ENCODE data around the gene SFTA2. TPM values are rescaled to one million over a fixed set of nuclear protein-coding genes. Genes with fewer than 3 reads are reported as not detected.

SFTA2 gene
- total and polyA plus RNA-seq, 4 experiments from 2014 or later, result 0.44 TPM; not detected in 3

- intact Hi-C loops (cut with micrococcal nuclease), result no loop called here
- H3K4me1 Mint-ChIP-seq, result peaks cover 0 to 6% (median 4%) of the 10 kb centered on the region in 4 donors
- H3K27me3 ChIP-seq (ENCODE audit: insufficient read depth, low read length), result no peaks in the 10 kb centered on the region
- no peaks in the 10 kb centered on the region for H3K27me3 Mint-ChIP-seq
- no peak overlapping the region for H3K27ac Mint-ChIP-seq
- peaks cover 2% of the 10 kb centered on the region for H3K4me1 ChIP-seq (ENCODE audit: insufficient read depth, low read length)
- CTCF ChIA-PET (ENCODE audit: partially characterized antibody), result interaction anchor here (0.7 to 2.0 kb wide), 3 partner anchors 13 to 195 kb away, joined by 3 to 4 read pairs (median 3); no protein-coding TSS in a partner anchor
- peaks cover 6 to 21% of the 10 kb centered on the region in 2 donors for H3K36me3 Mint-ChIP-seq
- H3K36me3 ChIP-seq (ENCODE audit: insufficient read depth, low read length), result no peaks in the 10 kb centered on the region
- H3K4me3 Mint-ChIP-seq, result no peak overlapping the region
- POLR2A ChIA-PET (ENCODE audit: partially characterized antibody), result no interaction called here
- no peak for DNase-seq
- no peak overlapping the region for H3K27ac ChIP-seq (ENCODE audit: low read depth, low read length)
- H3K9me3 Mint-ChIP-seq, result no peaks in the 10 kb centered on the region
- no peak overlapping the region for H3K4me3 ChIP-seq (ENCODE audit: low read length in 2 of 2)
- no peaks in the 10 kb centered on the region for H3K9me3 ChIP-seq (ENCODE audit: control insufficient read depth in 1 of 2, low read length in 2 of 2)
Observed at GRCh38 chr6:30891450-30891723, 40.6 kb downstream of the SFTA2 start.

GRCh38 chr6:30890646-30891449, 41.1 kb downstream of the SFTA2 start:
- DNase-seq, result no peak
- Histone ChIP-seq H3K27me3 (ENCODE audit: insufficient read depth, low read length) (no peaks in the 10 kb centered on the region), H3K4me3 (ENCODE audit: low read length in 2 of 2) (no peak overlapping the region), H3K27ac (ENCODE audit: low read depth, low read length) (no peak overlapping the region), H3K36me3 (ENCODE audit: insufficient read depth, low read length) (no peaks in the 10 kb centered on the region), H3K9me3 (ENCODE audit: control insufficient read depth in 1 of 2, low read length in 2 of 2) (no peaks in the 10 kb centered on the region), H3K4me1 (ENCODE audit: insufficient read depth, low read length) (peaks cover 8% of the 10 kb centered on the region)
- POLR2A ChIA-PET (ENCODE audit: partially characterized antibody), result interaction anchor here (0.8 kb wide), 1 partner anchor 8 kb away, joined by 3 read pairs; no protein-coding TSS in a partner anchor
- Mint-ChIP-seq H3K27ac (no peak overlapping the region), H3K4me3 (no peak overlapping the region), H3K9me3 (no peaks in the 10 kb centered on the region), H3K27me3 (no peaks in the 10 kb centered on the region), H3K36me3 (peaks cover 6 to 21% of the 10 kb centered on the region in 2 donors), H3K4me1 (peaks cover 2 to 12% (median 8%) of the 10 kb centered on the region in 4 donors)
- intact Hi-C loops (cut with micrococcal nuclease), result no loop called here
- CTCF ChIA-PET (ENCODE audit: partially characterized antibody), result interaction anchor here (0.7 to 2.0 kb wide), 4 partner anchors 12 to 196 kb away, joined by 3 to 4 read pairs (median 4); no protein-coding TSS in a partner anchor

GRCh38 chr6:30889921-30890645, 41.9 kb downstream of the SFTA2 start:
- no peaks in the 10 kb centered on the region for H3K27me3 Mint-ChIP-seq
- H3K27ac Mint-ChIP-seq, result peak overlapping the region in 1 of 7 donors; percentile 37
- peaks cover 10 to 19% (median 16%) of the 10 kb centered on the region in 4 donors for H3K4me1 Mint-ChIP-seq
- intact Hi-C loops (cut with micrococcal nuclease), result no loop called here
- no peak for DNase-seq
- H3K9me3 ChIP-seq (ENCODE audit: control insufficient read depth in 1 of 2, low read length in 2 of 2), result no peaks in the 10 kb centered on the region
- peaks cover 6 to 20% of the 10 kb centered on the region in 2 donors for H3K36me3 Mint-ChIP-seq
- H3K27me3 ChIP-seq (ENCODE audit: insufficient read depth, low read length), result no peaks in the 10 kb centered on the region
- CTCF ChIA-PET (ENCODE audit: partially characterized antibody), result interaction anchor here (0.9 to 2.0 kb wide), 5 partner anchors 13 to 197 kb away, joined by 3 to 6 read pairs (median 4); no protein-coding TSS in a partner anchor
- no peaks in the 10 kb centered on the region for H3K36me3 ChIP-seq (ENCODE audit: insufficient read depth, low read length)
- POLR2A ChIA-PET (ENCODE audit: partially characterized antibody), result interaction anchor here (0.8 kb wide), 1 partner anchor 9 kb away, joined by 3 read pairs; no protein-coding TSS in a partner anchor
- H3K9me3 Mint-ChIP-seq, result no peaks in the 10 kb centered on the region
- H3K4me1 ChIP-seq (ENCODE audit: insufficient read depth, low read length), result peaks cover 15% of the 10 kb centered on the region
- H3K4me3 Mint-ChIP-seq, result no peak overlapping the region
- H3K27ac ChIP-seq (ENCODE audit: low read depth, low read length), result no peak overlapping the region
- no peak overlapping the region for H3K4me3 ChIP-seq (ENCODE audit: low read length in 2 of 2)

- no peak for DNase-seq
- H3K27ac ChIP-seq (ENCODE audit: low read depth, low read length), result no peak overlapping the region
- Mint-ChIP-seq H3K9me3 (no peaks in the 10 kb centered on the region), H3K4me3 (no peak overlapping the region), H3K27ac (peak overlapping the region in 1 of 7 donors; percentile 37), H3K36me3 (peaks cover under 1 to 14% of the 10 kb centered on the region in 2 donors), H3K4me1 (peaks cover 12 to 23% (median 19%) of the 10 kb centered on the region in 4 donors), H3K27me3 (no peaks in the 10 kb centered on the region)
- no peaks in the 10 kb centered on the region for H3K36me3 ChIP-seq (ENCODE audit: insufficient read depth, low read length)
- H3K4me1 ChIP-seq (ENCODE audit: insufficient read depth, low read length), result peaks cover 19% of the 10 kb centered on the region
- intact Hi-C loops (cut with micrococcal nuclease), result no loop called here
- no peaks in the 10 kb centered on the region for H3K27me3 ChIP-seq (ENCODE audit: insufficient read depth, low read length)
- CTCF ChIA-PET (ENCODE audit: partially characterized antibody), result interaction anchor here (0.9 to 2.0 kb wide), 4 partner anchors 12 to 69 kb away, joined by 3 to 6 read pairs (median 4); no protein-coding TSS in a partner anchor
- no peak overlapping the region for H3K4me3 ChIP-seq (ENCODE audit: low read length in 2 of 2)
- POLR2A ChIA-PET (ENCODE audit: partially characterized antibody), result no interaction called here
- H3K9me3 ChIP-seq (ENCODE audit: control insufficient read depth in 1 of 2, low read length in 2 of 2), result no peaks in the 10 kb centered on the region
Observed at GRCh38 chr6:30889496-30889885, 42.5 kb downstream of the SFTA2 start.

- no peaks in the 10 kb centered on the region for H3K36me3 ChIP-seq (ENCODE audit: insufficient read depth, low read length)
- POLR2A ChIA-PET (ENCODE audit: partially characterized antibody), result interaction anchor here (1.2 kb wide), 1 partner anchor 145 kb away, joined by 4 read pairs; the partner anchor contains the start of gene IER3
- Mint-ChIP-seq H3K9me3 (no peaks in the 10 kb centered on the region), H3K36me3 (peaks cover 0 to 14% of the 10 kb centered on the region in 2 donors), H3K27ac (no peak overlapping the region), H3K4me3 (no peak overlapping the region), H3K4me1 (peaks cover 12 to 23% (median 19%) of the 10 kb centered on the region in 4 donors), H3K27me3 (no peaks in the 10 kb centered on the region)
- H3K27ac ChIP-seq (ENCODE audit: low read depth, low read length), result no peak overlapping the region
- H3K9me3 ChIP-seq (ENCODE audit: control insufficient read depth in 1 of 2, low read length in 2 of 2), result no peaks in the 10 kb centered on the region
- DNase-seq, result no peak
- CTCF ChIA-PET (ENCODE audit: partially characterized antibody), result interaction anchor here (0.8 to 2.0 kb wide), 4 partner anchors 12 to 68 kb away, joined by 3 to 6 read pairs (median 4); no protein-coding TSS in a partner anchor
- H3K4me1 ChIP-seq (ENCODE audit: insufficient read depth, low read length), result peaks cover 19% of the 10 kb centered on the region
- intact Hi-C loops (cut with micrococcal nuclease), result no loop called here
- no peaks in the 10 kb centered on the region for H3K27me3 ChIP-seq (ENCODE audit: insufficient read depth, low read length)
- no peak overlapping the region for H3K4me3 ChIP-seq (ENCODE audit: low read length in 2 of 2)
Observed at GRCh38 chr6:30888816-30889495, 43.0 kb downstream of the SFTA2 start.

GRCh38 chr6:30887901-30888815, 43.8 kb downstream of the SFTA2 start:
- Histone ChIP-seq H3K4me3 (ENCODE audit: low read length in 2 of 2) (no peak overlapping the region), H3K4me1 (ENCODE audit: insufficient read depth, low read length) (peaks cover 27% of the 10 kb centered on the region), H3K36me3 (ENCODE audit: insufficient read depth, low read length) (no peaks in the 10 kb centered on the region), H3K27me3 (ENCODE audit: insufficient read depth, low read length) (no peaks in the 10 kb centered on the region), H3K27ac (ENCODE audit: low read depth, low read length) (no peak overlapping the region), H3K9me3 (ENCODE audit: control insufficient read depth in 1 of 2, low read length in 2 of 2) (no peaks in the 10 kb centered on the region)
- peak overlapping the region in 2 of 7 donors; percentile 14 to 46 for H3K27ac Mint-ChIP-seq
- H3K36me3 Mint-ChIP-seq, result peaks cover 0 to 14% of the 10 kb centered on the region in 2 donors
- H3K4me1 Mint-ChIP-seq, result peaks cover 17 to 31% (median 23%) of the 10 kb centered on the region in 4 donors
- DNase-seq, result no peak
- peak overlapping the region in 2 of 8 donors; percentile 29 to 38 for H3K4me3 Mint-ChIP-seq
- intact Hi-C loops (cut with micrococcal nuclease), result no loop called here
- POLR2A ChIA-PET (ENCODE audit: partially characterized antibody), result interaction anchor here (1.2 kb wide), 1 partner anchor 144 kb away, joined by 4 read pairs; the partner anchor contains the start of gene IER3
- no peaks in the 10 kb centered on the region for H3K9me3 Mint-ChIP-seq
- no peaks in the 10 kb centered on the region for H3K27me3 Mint-ChIP-seq
- CTCF ChIA-PET (ENCODE audit: partially characterized antibody), result interaction anchor here (0.8 to 2.0 kb wide), 3 partner anchors 11 to 67 kb away, joined by 3 to 6 read pairs (median 3); no protein-coding TSS in a partner anchor
